ENCODE data around the gene LYG1.

LYG1 gene

DNA sequence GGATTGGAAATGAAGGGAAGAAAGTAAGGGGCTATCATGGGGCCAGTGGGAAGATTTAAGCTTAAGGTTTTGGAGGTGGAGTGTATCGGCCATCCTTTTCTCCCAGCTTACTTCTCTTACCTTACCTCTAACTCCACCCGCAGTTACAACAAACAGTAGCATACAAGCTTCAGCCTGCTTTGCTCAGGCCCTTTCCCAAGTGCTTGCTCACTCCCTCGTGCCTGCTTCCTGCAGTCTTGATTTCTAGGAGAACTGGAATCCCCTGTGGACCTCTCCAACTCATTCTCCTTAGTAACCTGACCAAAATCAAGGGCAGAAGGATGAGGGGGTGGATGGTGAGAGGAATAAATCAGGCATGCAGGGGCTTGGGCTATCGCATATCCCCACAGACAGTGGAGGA is 39.8 kb downstream of the LYG1 start:
- no peak for DNase-seq

DNA sequence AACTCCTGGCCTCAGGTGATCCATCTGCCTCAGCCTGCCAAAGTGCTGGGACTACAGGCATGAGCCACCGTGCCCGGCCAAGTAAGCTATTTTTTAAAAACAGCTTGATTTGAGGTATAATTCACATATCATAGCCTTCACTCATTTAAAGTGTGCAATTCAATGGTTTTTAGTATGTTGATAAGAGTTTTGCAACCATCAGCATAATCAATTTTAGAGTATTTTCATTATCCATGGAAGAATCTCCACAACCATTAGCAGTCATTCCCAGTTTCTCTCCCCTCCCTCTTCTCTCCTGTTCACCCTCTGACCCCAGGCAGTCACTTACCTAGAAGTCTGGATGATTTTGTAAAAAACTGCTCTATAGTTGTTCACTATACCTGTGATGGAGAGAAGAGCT is 40.8 kb downstream of the LYG1 start:
- DNase-seq = no peak

DNA sequence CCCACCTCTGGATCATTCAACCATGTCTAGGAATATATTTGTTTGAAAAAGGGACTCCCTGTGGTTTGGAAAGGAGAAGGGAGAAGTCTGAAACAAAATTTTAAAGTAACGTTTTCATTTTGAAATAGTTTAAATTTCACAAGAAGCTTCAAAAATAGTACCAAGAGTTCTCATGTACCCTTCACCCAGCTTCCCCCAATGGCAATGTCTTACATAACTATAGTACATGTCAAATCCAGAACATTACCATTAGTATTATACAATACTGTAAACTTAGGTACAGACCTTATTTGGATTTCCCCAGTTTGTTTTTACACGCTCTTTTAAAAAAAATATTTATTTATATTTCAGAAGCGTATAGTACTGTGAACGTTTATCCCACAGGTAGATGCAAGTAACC is 41.5 kb downstream of the LYG1 start:
- no peak for DNase-seq

DNA sequence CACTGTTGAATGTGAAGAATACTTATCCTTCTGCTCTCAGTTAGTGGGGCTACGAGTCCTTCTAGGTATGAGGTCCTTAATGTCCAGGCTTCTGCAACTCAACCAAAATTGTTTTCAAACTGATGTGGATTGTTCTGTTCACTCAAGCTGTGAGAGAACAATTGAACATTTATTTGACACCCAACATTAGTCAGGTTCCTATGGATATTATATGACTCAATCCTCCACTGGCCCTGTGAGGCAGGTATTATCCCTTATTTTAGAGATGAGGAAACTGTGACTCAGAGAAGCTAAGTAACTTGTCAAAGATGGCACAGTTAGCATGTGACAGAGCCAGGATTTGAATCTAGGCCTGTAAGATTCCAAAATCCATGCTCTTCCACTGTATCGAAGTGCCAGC is 44.3 kb downstream of the LYG1 start:
- no peak for DNase-seq

DNA sequence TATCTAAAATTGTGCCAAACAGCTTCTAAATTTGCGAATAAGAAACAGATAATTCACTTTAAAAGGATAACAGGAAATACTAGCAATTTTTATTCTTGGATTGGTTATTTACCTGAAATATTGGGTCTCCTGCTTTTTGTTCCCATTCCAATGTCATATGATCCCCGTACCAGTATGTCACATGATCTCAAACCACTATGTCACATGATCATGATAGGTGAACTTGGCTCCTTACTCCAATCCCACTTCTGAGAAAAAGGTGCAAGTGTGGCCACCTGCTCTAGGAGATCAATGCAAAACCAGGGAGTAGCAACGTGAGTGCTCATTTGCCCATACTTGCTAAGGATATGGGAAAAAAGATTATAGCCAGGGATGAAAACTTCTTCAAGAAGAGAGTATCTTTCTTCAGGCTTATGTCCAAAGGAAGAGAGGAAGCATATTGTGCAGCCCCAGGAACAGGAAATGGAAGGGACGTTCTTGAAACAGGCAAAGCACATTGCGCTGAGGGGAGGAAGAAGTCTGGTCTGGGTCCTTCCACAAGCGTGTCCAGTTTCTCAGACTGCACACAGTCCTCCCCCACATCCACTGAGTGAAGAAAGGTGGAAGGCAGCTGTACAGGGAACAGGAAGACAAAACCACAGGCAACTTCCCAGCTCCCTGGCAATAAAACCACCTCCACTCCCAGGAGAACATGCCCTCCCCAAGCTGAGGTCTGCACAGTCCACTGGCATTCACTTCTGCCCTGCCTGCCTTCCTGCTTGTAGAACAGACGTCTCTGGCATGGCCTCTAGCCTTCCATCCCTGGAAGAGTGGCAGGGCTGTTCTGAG is 45.3 kb downstream of the LYG1 start, which contains the start of gene LYG2:
Gene LYG2 (minus strand): TSS at position 176 of the 828 bp plus-strand sequence. CDS start 1,406 bp downstream, outside the sequence.
- no peak for DNase-seq

DNA sequence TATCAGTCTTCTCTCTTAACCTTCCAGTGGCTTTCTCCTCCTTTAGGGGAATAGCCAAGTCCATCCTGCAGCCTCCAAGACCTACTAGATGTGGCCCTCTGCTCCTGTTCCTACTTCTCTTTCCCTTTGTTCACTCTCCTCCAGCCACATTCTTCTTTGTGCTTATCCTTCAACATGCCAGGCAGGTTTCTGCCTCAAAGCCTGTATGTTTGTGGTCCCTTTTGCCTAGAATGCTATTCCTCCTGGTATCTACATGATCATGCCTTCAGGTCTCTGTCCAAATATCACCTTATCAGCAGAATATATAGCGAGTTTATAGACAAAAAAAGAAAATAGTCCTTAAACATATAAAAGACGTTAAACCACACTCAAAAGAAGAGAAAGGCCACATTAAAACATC is 51.0 kb downstream of the LYG1 start:
- no peak for DNase-seq

DNA sequence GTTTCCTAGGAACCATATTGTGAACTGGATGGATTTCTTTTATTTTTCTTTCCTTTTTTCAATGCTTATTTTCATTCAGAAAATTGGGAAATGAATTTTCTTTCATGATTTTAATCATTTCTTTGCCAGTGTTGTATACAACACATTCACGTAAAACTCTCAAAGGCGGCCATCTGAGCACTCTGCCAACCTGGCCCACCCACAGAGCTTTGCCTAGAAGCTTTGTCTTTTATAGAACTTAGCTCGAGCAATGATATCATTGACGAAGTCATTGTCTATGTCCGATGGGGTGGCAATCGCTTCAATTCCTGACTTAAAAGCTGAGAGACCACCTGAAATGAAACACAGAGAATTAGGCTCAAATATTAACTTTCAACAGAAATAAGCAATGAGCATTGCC is 58.8 kb downstream of the LYG1 start:
- no peak for DNase-seq

DNA sequence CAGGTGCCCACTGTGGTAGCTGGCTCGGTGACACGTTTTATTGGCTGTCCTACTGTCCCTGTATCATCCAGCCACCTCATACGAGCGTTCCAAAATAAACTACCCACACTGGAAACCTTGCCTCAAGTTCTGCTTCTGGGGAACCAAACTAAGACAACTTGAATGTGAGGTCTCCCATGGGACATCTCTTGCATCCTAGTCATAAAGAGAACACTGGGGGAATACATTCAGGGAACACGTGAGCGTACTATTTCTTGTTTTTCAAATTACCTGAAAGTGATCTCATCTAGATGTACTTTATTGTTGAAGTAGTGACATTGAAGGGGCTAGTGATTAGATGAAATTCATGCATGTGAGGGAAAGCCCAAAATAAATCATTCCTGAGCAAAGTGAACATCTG is 60.6 kb downstream of the LYG1 start:
- no peak for DNase-seq

DNA sequence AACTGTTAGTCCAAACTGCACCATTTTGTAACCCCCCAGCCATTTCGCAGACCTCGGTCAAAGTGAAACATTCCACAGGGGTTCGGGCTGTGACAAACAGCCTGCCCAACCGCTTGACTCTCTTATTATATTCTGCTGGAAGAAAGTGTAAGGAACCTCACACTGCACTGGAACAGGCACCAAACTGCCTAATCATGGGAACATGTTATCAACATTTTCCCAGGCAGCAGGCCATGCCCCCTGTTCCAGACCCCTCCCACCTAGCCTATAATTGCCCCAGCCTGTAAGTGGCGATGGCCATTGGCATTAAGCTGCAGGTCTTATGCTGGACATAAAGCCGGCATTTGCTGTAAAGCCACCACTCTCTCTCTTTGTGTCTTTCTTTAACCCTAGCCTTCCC is 62.4 kb downstream of the LYG1 start:
- no peak for DNase-seq
